ENCODE data around the gene ITPR1.

ITPR1 gene

GRCh38 chr3:4839278-4839677 is 346.1 kb downstream of the ITPR1 start:
- no peak for DNase-seq

- DNase-seq = no peak
Observed at GRCh38 chr3:4841225-4841624, 348.1 kb downstream of the ITPR1 start.

- no peak for DNase-seq
Observed at GRCh38 chr3:4841776-4842440, 348.8 kb downstream of the ITPR1 start.

GRCh38 chr3:4843619-4844018 is 350.5 kb downstream of the ITPR1 start:
- no peak for DNase-seq

- DNase-seq = no peak
Observed at GRCh38 chr3:4845882-4846281, 352.7 kb downstream of the ITPR1 start.

- DNase-seq = no peak
Observed at GRCh38 chr3:4846543-4846942, 353.4 kb downstream of the ITPR1 start.

DNA sequence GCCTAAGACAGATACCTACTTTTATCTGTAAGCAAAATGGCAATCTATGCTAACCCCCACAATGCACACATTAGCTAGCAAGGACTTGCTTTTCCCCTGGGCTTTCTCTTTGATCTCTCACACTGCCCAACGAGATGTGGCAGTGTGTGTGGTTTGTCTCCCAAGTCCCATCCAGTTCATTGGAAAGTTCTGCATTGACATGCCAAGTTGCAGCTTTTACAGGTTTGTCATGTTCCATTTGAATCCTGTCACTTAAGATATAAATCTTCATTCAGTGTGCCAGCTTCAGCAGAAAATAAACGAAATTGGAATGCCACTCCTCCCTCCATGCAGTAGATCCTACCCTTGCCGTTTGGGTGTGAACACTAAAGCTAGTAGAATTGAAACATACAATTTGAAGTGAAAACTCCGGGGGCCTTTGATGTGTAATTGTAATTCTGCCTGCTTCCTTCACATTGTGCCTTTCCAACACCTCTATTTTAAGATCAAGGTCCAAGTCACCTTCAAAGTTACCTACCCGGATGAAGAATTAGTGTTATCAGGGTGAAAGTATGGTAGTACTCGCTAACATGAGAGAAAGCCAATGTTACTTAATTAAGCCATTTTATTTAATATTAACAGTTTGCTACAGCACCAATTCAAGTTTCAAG is 355.2 kb downstream of the ITPR1 start:
- no peak for DNase-seq

DNA sequence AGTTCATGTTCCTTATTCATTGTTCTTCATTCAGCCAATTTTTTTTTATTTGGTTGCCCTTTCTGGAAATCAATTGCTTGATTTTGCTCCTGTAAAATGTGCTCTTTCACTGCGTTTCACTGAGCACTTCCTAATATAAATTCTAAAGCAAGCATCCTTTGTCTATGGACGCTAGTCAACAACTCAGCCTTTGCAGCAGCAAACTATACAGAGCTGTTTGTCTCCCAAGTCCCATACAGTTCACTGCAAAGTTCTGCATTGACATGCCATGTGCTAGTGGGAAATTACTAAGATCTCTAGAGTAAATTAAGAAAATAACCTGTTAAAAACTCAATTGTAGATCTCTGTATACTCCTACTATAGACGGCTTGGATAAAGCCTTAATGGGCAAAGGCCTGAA is 356.0 kb downstream of the ITPR1 start:
- no peak for DNase-seq

DNA sequence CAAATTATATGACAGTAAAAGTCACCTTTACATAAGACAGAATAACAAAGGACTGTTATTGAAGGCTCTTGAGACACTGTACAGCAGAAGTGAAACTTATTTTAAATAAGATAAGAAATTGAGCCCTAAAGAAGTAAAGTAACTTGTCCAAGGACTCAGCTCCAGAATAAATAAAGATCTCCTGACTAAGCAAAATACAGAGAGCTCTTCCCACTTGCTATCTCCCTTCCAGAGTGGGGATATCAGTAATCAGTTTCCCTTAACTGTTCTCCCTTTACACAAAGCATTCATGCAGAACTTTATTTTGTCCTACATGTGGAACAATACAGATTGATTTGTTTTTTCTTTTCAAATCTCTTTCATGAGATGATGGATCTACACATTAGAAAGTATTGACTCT is 356.6 kb downstream of the ITPR1 start:
- DNase-seq = no peak

DNA sequence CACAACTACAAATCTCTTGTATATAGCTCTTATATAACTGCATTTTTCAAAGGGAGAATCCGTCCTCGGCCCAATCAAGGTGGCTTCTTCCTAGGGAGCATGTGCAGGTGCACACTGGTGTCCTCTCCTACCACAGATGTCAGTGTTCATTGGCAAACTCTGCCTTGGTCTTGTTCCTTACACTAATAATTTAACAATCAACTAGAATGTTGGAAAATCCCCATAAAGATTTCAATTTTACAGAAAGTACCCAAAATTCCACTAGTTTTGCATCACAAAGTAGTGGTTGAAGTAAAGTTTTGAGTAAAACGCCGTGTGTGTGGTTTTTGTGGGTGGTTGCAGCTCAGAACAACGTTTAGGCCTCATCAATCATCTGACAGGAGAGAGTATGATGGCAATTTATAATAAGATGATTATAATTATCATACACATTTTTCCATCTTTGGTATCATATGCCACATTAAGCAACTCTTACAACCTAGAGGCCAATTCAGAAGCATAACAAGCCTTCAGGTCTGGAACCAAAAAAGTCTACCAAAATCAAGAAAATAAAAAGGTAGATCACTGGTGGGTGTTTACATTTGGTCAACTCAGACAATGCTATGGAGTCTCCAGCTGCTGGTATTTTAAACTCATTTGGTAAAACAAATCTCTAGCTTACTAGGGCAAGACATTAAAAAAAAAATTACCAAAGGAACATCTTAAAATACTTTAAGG is 357.2 kb downstream of the ITPR1 start:
- no peak for DNase-seq

DNA sequence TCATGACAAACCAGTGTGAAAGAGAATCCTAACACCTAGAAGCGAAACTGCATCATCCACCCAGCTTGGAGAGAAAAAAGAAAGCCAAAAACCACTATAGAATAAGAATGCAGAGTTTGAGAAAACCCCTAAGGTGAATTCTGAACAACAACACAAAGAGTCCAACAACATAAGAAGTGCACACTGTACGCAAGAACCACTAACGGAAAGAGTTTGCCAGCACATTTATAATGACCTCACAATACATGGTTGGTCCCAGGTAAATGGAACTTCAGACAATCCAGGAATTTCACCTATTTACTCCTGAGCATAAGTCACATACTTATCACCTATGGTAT is 357.7 kb downstream of the ITPR1 start:
- DNase-seq = no peak

DNA sequence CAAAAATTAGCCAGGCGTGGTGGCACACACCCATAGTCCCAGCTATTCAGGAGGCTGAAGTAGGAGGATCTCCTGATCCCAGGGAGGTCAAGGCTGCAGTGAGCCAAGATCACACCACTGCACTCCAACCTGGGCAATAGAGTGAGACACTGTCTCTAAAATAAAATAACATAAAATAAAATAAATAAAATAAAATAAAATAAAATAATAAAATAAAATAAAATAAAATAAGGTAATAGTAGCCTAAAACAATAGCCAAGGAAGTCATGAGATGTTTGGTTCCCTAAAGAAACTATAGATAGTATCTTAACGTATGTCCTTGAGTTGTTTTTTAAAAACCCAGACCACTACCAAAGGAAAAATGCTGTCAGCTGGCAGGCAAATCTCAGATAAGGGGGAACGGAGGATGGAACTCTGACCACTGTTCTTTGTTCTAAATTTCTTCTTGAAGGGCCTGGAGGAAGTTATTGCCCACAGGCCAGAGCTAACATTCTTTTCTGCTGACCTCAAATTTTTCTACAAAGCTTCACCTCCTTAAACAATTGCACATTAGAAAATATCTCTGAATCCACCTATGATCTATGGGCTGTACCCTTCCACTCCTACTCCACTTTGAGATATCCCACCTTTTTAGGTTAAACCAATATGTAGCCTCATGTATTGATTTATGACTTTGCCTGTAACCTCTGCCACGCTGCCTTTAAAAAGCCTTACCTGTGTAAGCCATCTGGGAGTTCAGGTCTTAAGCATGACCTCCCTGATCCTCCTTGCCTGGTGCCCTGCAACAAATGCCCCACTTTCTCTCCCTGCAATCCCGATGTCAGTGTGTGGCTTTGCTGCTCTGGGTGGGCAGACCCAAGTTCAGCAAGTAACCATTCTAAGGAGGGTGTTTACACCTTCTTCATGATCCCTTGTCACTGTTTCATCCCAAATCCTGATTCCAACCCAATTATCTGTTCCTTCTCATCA is 359.9 kb downstream of the ITPR1 start:
- no peak for DNase-seq

- no peak for DNase-seq
Observed at GRCh38 chr3:4853749-4854140, 360.6 kb downstream of the ITPR1 start.

- no peak for DNase-seq
Observed at GRCh38 chr3:4855676-4856075, 362.5 kb downstream of the ITPR1 start.

GRCh38 chr3:4856136-4856535 is 363.0 kb downstream of the ITPR1 start:
- DNase-seq = no peak

DNA sequence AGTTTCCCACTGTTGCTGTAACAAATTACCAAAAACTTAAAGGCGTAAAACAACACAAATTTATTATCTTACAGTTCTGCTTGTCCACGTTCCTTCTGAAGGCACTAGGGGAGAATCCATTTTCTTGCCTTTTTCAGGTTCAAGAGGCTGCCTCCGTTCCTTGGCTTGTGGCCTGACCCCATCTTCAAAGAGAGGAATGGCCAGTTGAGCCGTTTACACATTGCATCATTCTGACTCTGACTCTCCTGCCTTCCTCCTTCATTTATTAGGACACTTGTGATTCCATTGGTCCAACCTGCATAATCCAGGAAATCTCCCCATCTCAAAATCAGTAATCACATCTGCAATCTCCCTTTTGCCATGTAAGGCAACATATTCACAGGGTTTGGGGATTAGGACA is 363.4 kb downstream of the ITPR1 start:
- DNase-seq = no peak

GRCh38 chr3:4856986-4857385 is 363.8 kb downstream of the ITPR1 start:
- no peak for DNase-seq

DNA sequence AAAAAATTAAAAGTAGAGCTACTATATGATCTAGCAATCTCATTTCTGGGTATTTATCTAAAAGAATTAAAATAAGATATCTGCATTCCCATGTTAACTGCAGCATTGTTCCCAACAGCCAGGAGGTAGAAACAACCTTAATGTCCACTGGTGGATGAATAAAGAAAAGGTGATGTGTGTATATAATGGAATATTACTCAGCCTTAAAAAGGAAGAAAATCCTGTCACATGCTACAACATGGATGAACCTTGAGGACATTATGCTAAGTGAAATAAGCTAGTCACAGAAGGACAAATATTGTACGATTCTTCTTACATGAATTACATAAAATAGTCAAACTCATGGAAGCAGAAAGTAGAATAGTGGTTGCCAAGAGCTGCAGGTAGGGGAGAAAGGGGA is 366.6 kb downstream of the ITPR1 start:
- DNase-seq = no peak

GRCh38 chr3:4862973-4863372 is 369.8 kb downstream of the ITPR1 start:
- no peak for DNase-seq

DNA sequence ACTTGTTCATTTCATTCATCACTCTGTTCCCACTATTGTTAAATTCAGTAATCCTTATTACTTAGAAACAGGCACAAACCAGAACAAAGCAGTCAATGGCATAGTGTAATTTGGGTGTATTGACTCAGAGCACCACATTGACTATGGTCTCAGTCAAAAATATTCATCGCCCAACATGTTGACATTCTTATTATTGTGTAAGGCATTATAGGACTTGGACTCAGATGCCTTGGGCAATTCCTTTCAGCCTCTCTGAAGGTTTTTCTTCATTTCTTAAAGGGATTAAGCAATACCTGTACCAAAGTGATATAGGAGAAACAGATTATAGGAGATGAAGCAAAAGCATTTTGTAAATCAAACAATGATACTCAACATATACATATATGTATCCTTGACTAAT is 371.4 kb downstream of the ITPR1 start:
- no peak for DNase-seq

DNA sequence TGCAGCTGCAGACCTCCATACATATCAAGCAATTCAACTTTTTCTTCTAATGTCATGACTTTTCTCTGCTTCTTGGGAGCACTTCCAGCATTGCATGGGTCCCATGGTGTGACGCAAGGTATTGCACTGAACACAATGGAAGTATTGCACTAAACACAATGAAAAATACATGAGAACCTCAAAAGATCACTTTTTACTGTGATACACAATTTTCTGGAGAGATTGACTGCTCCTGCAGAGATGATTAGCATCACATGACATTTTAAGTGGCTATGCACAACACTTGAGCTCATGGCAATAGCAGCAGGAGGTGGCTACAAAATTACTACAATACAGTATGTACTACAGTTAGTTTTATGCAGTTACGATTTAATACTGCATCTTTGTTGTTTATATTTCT is 372.6 kb downstream of the ITPR1 start:
- no peak for DNase-seq

- DNase-seq = no peak
Observed at GRCh38 chr3:4866866-4867265, 373.7 kb downstream of the ITPR1 start.

GRCh38 chr3:4877173-4877787 is 384.1 kb downstream of the ITPR1 start:
- DNase-seq = no peak
